GM12875 (cell line): ENCODE measurements around the gene ABCA2.

Source experiments
- H3K4me3 ChIP-seq: one replicate; pipeline ENCODE4 v1.5.1; 2011; ENCODE audit warnings: low read depth, low read length, control low read depth
- TF ChIP-seq, protein P1 (sequence below): IDR thresholded peaks from 2 replicates; pipeline ENCODE4 v1.5.1; 2011; ENCODE audit warnings: low read depth, mild to moderate bottlenecking, control low read depth, inconsistent platforms, low read length, moderate library complexity, borderline replicate concordance; ENCODE audit not compliant: insufficient read depth

ABCA2 gene

DNA sequence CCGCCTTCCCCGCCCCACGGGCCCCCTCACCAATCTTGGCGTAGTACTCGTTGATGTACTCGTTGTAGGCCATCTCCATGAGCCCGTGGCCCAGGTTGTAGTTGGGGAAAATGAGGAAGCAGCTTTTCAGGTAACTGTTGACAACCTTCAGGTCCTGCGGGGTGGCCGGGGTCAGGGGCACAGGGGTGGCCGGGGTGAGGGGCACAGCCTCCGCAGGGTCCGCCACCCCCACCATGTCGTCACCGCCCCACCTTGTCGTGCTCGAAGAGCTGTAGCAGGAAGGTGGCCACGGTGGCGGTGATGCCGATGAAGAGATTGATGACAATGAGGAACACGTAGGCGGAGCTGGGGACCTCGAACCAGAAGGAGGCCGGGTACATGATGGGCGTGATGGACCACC lies 16.9 kb downstream of the ABCA2 start:
- H3K4me3 ChIP-seq: no peak overlapping the region
- TF ChIP-seq, protein P1, sequence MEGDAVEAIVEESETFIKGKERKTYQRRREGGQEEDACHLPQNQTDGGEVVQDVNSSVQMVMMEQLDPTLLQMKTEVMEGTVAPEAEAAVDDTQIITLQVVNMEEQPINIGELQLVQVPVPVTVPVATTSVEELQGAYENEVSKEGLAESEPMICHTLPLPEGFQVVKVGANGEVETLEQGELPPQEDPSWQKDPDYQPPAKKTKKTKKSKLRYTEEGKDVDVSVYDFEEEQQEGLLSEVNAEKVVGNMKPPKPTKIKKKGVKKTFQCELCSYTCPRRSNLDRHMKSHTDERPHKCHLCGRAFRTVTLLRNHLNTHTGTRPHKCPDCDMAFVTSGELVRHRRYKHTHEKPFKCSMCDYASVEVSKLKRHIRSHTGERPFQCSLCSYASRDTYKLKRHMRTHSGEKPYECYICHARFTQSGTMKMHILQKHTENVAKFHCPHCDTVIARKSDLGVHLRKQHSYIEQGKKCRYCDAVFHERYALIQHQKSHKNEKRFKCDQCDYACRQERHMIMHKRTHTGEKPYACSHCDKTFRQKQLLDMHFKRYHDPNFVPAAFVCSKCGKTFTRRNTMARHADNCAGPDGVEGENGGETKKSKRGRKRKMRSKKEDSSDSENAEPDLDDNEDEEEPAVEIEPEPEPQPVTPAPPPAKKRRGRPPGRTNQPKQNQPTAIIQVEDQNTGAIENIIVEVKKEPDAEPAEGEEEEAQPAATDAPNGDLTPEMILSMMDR: no peak

DNA sequence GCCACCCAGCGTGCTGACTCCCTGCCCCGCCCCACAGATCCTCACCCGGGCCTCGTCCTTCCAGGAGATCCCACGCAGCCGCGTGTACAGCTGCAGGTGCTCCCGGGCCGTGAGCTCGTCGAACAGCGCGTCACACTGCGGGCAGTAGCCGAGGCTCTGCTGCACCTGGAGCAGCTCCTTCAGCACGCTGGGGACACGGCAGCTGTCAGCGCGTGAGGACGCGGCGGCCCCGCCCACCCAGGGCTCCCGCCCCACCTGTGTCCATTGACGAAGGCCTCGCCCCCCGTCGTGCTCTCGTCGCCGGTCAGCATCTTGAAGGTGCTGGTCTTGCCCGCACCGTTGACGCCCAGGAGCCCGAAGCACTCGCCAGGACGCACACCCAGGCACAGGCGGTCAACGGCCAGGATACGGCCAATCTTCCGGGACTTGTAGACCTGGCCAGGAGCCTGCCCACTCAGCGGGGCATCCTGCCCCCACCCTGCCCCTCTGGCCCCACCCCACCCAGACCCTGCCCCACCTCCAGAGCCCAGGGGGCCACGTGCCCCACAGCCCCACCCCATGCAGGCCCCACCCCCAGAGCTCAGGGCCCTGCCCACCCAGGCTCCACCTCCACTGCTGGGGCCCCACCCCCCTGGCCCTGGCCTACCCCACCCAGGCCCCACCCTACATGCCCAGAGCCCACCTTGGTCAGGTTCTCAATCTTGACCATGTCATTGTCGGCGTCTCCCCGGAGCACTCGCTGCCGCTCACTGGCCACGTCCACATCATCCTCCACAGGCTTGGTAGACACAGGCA lies 17.9 kb downstream of the ABCA2 start:
- TF ChIP-seq, protein P1: no peak
- no peak overlapping the region for H3K4me3 ChIP-seq

DNA sequence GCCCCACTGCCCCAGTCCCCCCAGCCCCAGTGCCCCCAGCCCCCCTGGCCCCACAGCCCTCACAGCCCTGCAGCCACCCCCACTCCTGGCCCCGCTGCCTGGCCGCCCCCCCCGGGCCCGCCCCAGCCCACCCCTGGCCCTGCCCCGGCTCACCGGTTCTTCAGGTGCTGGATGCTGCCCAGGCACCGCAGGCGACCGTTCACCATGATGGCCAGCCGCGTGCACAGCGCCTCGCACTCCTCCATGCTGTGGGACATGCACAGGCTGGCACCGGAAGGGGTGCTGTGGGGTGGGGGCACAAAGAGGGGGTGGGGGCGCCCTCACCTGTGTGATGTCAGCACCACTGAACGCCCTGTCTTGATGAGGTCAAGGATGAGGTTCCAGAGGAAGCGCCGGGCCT lies 18.8 kb downstream of the ABCA2 start:
- TF ChIP-seq, protein P1: no peak
- no peak overlapping the region for H3K4me3 ChIP-seq

DNA sequence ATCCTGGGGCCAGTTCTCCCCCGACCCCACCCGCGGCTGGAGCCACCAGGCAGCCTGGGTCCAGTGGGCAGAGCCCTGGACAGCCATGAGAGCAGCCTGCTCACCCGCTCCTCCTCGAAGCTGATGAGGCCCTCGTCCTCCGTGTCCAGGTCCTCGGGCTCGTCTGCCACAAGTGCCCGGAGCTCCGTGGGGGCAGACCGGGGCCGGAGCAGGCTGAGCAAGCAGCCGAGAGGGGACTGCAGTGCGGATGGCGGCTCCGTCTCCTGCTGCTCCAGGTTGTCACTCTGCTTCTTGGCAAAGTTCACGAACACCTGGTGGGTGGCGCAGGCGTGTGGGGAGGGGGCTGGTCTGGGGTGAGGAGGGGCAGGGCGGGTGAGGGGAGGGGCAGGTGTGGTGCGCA lies 19.7 kb downstream of the ABCA2 start:
- H3K4me3 ChIP-seq: no peak overlapping the region
- TF ChIP-seq, protein P1: no peak

DNA sequence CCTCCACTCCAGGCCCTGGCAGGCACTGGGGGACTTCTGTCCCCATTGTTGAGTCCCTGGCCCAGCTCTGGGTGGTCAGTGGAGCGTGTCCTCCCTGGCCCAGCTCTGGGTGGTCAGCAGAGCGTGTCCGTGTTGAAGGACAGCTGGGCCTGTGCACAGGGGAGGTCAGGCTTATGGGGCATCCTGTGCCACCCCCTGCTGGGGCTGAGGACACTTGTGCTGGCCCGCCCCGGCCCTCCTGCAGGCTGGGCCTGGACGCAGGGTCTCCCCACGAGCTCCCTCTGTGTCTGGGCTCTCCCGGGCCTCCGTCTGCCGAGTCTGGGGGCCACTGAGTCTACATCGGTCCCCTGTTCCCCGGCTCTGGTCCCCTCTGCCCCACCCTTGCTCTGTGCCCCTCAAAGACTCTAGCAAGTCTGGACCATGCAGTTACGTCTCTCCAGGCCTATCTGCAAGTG lies 20.2 kb downstream of the ABCA2 start:
- no peak overlapping the region for H3K4me3 ChIP-seq

DNA sequence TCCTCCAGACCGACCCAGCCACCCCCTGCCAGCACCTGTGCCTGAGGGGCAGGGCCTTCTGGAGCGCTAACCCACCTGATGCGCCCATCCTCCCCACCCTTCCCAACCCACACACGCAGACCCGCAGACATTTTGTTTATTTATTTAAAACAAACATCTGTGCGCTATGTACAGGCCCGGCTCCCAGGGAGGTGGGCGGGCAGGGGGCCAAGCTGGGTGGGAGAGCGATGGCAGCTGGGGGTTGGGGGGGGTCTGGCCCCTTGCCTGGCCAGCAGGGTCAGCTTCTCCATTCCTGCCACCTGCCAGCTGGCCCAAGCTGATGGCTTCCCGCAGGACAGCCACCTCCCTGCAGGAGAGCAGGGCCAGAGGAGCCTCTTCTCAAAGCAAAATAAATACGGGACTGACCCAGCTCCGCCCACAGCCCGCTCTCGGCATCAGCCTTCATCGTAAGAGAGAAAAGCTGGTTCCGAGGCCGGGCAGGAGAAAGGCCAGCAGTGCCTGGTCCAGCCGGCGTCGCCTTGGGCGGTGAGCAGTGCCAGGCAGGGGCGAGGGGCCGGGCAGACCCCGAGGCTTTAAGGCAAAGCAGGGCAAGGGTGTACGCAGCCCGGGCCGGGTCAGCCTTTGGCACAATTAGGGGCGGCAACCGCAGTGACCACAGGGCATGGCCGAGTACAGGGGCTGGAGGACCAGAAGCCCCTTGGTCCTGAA lies 20.8 kb downstream of the ABCA2 start:
- H3K4me3 ChIP-seq: no peak overlapping the region
- TF ChIP-seq, protein P1: no peak

More for the DNA sequence above, 20.2 kb downstream of the ABCA2 start:
- TF ChIP-seq, protein P1: no peak
